ENCODE results near the gene TXNRD1. TPM values are rescaled to one million over a fixed set of nuclear protein-coding genes. Genes with fewer than 3 reads are reported as not detected.

TXNRD1 gene
- total RNA-seq, 1 experiment from 2014 or later: 72.8 TPM

DNA sequence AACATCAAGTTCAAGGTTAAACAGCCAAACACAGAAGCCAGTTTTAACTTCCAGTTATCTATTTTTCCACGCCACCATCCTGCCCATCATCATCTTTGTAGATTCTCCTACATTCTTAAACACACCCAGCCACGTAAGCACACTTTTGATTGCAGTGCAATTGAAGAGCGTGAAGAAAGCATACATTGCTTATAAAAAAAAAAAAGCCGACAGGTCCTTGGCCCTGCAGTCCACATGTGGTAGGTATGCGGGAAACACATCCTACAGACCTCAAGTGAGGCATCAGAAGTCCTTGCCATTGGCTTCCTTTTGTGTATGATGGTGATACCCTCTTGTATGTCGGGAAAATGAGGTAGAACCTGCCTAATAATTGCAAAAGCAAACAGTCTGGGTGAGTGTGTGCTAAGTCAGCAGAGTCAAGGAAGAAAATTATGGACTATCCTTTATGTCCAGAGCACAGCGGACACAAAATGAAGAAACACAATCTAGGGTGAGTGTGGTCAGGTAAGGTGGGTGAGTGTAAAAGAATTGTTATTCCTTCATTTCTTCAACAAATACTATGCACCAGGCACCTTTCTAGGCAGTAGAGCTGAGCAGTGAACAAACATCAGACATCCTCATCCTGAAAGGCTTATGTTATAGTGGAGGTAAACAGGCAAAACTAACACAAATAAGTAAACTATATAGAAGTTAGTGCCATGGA lies 139.4 kb downstream of the TXNRD1 start:
- Histone ChIP-seq H3K4me3 (no peak overlapping the region), H3K27me3 (no peaks in the 10 kb centered on the region), H3K9me3 (replicated peaks) (no peaks in the 10 kb centered on the region), H3K27ac (no peak overlapping the region), H3K36me3 (peaks cover 18% of the 10 kb centered on the region; the same call in 1 of the 2 replicates), H3K4me1 (no peaks in the 10 kb centered on the region)
- DNase-seq: no peak

DNA sequence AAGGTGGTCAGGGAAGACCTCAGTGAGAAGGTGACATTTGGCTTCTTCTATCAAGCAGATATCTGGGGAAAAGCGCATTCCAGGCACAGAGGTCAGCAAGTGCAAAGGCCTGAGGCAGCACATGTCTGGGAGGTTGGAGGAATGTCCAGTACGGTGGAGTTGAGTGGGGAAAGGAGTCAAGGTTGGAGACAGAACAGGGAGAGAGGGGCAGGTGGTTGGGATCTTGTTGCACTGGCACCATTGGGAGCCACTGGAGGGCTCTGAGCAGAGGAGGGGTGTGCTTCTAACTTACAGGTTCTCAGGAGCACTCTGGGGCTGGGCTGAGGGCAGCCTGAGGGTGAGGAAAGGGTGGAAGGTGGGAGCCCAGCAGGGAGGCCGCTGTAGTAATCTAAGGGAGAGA lies 140.1 kb downstream of the TXNRD1 start:
- Histone ChIP-seq H3K9me3 (replicated peaks) (no peaks in the 10 kb centered on the region), H3K4me1 (no peaks in the 10 kb centered on the region), H3K27me3 (no peaks in the 10 kb centered on the region), H3K4me3 (no peak overlapping the region), H3K36me3 (peaks cover 12% of the 10 kb centered on the region; the same call in 1 of the 2 replicates), H3K27ac (no peak overlapping the region)
- no peak for DNase-seq

DNA sequence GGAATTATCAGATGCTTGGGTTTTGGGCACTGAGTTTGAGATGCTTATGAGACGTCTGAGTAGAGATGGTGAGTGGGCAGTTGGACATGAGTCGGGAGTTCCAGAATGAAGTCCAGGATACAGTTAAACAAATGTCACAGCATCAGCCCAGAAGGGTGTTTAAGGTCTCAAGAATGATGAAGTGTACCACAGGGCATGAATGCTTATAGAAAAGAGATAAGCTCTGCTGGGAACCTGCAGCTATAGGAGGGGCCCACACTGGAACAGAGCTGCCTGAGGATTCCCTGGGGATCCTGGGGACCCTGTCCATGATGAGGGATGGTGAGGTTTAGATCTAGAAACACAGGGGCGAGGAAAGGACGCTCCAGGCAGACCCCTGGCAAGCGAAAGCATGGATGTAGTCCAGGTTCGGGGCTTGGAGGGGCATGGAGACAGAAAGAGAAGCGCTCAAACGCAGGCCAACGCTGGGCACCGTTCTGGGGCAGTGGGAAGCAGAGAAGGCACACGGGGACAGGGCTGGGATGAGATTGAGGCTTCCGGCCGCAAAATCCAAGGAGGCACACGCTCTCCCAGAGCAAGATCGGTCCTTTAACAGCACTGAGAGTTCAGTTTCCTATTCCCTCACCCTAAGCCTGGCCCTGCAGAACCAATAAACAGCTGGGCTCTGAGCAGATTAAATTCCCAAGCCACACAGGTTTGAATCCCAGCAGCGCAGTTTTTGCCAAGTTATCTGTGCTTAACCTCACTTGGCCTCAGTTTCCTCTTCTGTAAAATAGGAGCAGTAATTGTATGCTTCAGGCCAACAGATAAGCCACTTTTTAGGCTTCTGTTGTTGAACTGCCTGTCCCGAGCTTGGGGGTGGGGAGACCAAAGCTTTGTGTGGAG lies 140.9 kb downstream of the TXNRD1 start:
- H3K4me3 ChIP-seq: no peak overlapping the region
- no peaks in the 10 kb centered on the region for H3K4me1 ChIP-seq
- H3K27me3 ChIP-seq: no peaks in the 10 kb centered on the region
- H3K36me3 ChIP-seq: peaks cover 11% of the 10 kb centered on the region; the same call in 1 of the 2 replicates
- H3K9me3 ChIP-seq (replicated peaks): no peaks in the 10 kb centered on the region
- H3K27ac ChIP-seq: no peak overlapping the region
- DNase-seq: no peak

DNA sequence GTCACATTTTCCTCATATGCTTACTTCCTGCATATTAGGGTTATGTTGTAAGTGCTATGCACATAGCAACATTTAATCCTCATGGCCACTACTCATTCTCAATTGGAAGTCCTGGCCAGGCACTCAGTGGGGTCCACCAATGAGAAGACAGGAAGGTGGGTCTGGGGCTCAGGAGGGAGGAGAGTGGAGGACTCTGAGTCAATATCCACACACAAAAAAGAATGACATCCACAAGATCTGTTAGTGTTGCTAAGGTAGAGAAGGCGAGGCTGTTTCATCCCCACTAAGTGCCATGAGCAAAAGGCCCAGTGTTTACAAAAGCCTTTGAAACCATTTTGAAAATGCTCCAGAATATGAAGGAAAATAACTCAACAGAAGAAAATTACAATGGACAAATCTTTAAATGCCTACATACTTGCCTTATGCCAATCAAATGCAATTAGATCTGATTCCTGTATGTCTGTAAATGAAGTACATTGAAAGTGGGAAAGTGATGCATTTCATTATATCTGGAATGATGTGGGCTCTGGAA lies 141.9 kb downstream of the TXNRD1 start:
- no peaks in the 10 kb centered on the region for H3K9me3 ChIP-seq (replicated peaks)
- no peak for DNase-seq
- no peaks in the 10 kb centered on the region for H3K27me3 ChIP-seq
- H3K4me3 ChIP-seq: no peak overlapping the region
- peaks cover 11% of the 10 kb centered on the region; the same call in 1 of the 2 replicates for H3K36me3 ChIP-seq
- no peak overlapping the region for H3K27ac ChIP-seq
- H3K4me1 ChIP-seq: no peaks in the 10 kb centered on the region

DNA sequence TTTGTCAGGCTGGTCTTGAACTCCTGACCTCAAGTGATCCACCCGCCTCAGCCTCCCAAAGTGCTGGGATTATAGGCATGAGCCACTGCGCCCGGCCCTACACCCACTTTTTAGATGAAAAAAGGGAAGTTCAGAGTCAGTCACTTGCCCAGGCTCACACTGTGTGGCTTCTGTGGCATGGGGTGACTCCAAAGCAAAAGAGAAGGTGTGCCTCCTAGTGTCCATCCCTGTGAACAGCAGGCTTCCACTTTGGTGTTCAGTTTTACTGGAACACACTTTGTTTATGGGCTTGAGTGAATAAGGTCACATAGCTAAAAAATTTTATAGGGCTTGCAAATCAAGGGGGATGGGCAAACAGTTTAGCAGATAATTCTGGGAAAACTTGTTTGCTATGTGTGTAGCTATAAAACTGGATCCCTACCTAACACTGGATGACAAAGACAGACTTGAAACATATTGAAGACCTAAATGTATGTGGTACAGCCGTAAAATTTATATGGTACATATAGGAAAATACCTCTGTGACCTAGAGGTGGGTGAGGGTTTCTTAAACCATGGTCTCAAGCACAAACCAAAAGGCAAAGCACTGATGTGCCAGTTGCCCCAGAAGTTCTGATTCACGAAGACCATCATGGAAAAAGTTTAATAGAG lies 142.9 kb downstream of the TXNRD1 start:
- Histone ChIP-seq H3K27me3 (no peaks in the 10 kb centered on the region), H3K4me3 (no peak overlapping the region)
- peak; percentile 46 to 73 for DNase-seq

DNA sequence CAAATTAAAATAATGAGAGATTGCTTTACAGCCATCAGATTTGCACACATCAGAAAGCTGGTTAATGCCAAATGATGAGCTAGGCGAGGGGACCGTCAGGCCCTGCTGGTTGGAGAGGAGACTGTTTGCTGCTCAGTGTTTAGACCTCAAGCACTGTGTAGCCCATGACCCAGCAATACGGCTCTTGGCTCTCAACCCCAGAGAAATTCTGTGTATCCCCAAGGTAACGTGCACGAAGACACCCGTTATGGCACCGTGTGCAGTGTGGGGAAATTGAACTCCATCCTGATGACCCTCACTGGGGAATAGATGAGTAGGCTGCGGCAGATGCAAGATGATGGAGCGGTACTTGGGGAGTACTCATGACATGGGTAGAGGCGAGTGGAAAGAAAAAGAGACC lies 143.6 kb downstream of the TXNRD1 start:
- H3K36me3 ChIP-seq: no peaks in the 10 kb centered on the region

More for the DNA sequence above, 142.9 kb downstream of the TXNRD1 start:
- H3K9me3 ChIP-seq (replicated peaks): no peaks in the 10 kb centered on the region
- H3K27ac ChIP-seq: no peak overlapping the region
- no peaks in the 10 kb centered on the region for H3K4me1 ChIP-seq
- H3K36me3 ChIP-seq: peaks cover 5% of the 10 kb centered on the region; the same call in 1 of the 2 replicates

DNA sequence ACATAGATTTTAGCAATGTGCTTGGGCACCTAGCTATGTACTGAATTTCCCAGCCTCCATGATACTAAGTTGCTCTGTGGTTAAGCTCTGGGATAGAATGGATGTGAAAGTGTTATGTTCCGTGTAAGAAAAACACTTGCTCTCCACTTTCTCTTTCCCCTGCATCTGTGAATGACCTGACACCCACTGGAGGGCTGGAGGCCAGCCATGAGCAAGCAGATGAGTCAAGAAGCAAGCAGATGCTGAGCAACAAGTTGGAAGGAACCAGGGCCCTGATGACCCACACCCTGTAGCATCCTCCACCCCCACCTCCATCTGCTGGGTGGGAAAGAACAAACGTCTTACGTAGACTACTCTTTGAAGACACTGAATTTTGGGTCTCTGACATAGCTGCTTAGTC lies 144.6 kb downstream of the TXNRD1 start:
- no peaks in the 10 kb centered on the region for H3K36me3 ChIP-seq
- H3K9me3 ChIP-seq (replicated peaks): no peaks in the 10 kb centered on the region
- H3K27ac ChIP-seq: no peak overlapping the region
- H3K4me1 ChIP-seq: no peaks in the 10 kb centered on the region
- DNase-seq: no peak
- H3K27me3 ChIP-seq: no peaks in the 10 kb centered on the region
- no peak overlapping the region for H3K4me3 ChIP-seq

More for the DNA sequence above, 143.6 kb downstream of the TXNRD1 start:
- Histone ChIP-seq H3K27me3 (no peaks in the 10 kb centered on the region), H3K4me1 (no peaks in the 10 kb centered on the region), H3K9me3 (replicated peaks) (no peaks in the 10 kb centered on the region), H3K4me3 (no peak overlapping the region), H3K27ac (no peak overlapping the region)
- no peak for DNase-seq

DNA sequence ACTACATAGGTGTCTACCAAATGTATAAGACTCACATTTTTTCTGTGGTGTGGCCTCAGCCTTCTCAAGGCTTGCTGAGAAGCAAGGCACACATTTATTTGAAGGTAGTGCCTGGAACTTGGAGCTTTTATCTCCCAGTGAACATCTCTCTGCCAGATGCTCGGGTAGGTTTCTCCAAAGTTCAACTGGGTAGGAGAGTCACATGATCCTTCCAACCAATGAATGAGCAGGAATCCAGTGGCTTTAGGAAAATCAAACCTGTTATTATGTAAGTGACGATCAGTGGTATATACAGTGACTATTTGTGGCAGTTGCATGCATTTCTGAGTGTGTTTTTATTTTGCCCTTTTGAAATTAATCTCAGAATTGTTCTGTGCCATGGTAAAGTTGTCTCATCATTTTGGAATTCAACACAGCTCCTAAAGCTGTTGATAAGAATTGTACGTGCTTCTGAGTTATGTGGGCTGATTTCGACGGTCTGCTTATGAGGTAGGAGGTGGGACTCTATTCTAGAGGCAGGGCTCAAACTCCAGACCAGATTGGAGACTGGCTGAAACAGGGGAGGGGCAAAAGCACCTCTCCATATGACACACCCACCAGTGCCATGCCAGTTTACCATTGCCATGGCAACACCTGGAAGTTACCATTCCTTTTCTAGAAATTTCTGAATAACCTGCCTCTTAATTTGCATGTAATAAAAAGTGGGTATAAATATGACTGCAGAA lies 145.6 kb downstream of the TXNRD1 start:
- DNase-seq: no peak
- Histone ChIP-seq H3K27me3 (no peaks in the 10 kb centered on the region), H3K9me3 (replicated peaks) (no peaks in the 10 kb centered on the region), H3K4me1 (no peaks in the 10 kb centered on the region), H3K27ac (no peak overlapping the region), H3K4me3 (no peak overlapping the region), H3K36me3 (no peaks in the 10 kb centered on the region)

DNA sequence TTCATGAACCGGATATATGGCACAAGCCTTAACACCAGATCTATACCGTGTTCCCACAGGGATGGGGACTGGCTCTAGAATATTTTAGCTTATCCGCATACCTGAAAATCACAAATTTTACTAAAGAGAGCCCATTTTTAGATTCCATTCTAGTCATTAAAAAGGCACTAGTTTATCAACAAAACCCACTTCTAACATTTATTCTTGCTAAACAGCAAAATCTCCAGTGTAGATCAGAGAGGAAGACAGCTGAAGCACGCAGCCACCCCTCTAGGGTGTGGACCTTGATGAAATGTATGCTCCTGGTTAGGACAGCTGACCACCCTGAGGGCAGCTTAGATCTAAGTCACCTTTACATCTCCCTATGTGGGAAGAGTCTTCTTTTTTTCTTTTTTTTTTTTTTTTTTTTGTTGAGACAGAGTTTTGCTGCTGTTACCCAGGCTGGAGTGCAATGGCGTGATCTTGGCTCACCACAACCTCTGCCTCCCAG lies 150.4 kb downstream of the TXNRD1 start:
- Histone ChIP-seq H3K27ac (no peak overlapping the region), H3K27me3 (no peaks in the 10 kb centered on the region), H3K4me3 (no peak overlapping the region), H3K36me3 (no peaks in the 10 kb centered on the region), H3K9me3 (replicated peaks) (peaks cover 6% of the 10 kb centered on the region; the same call in 1 of the 2 replicates), H3K4me1 (0 out of 2 replicates have a peak, but pooled peaks cover 1% of the 10 kb centered on the region)
- DNase-seq: peak in 1 of 2 experiments; percentile 21

DNA sequence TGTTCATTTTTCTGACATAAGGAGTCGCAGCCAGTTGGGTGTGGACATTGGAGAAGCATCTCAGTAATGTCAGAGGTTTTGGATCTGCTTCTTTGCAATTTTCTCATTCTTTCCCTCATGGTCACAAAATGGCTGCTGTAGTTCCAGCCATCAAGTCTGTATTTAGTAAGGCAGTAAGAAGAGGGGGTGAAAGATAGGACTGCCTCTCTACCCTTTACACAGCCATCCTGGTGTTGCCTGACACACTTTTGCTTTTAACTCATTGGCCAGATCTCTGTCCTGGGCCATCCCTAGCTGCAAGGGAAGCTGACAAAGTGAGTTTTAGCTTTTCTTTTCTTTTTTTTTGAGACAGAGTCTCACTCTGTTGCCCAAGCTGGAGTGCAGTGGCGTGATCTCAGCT lies 154.1 kb downstream of the TXNRD1 start:
- Histone ChIP-seq H3K36me3 (no peaks in the 10 kb centered on the region), H3K4me3 (no peak overlapping the region), H3K27ac (no peak overlapping the region), H3K27me3 (no peaks in the 10 kb centered on the region), H3K4me1 (0 out of 2 replicates have a peak, but pooled peaks cover 4% of the 10 kb centered on the region), H3K9me3 (replicated peaks) (peaks cover 6% of the 10 kb centered on the region; the same call in 1 of the 2 replicates)
- DNase-seq: no peak

DNA sequence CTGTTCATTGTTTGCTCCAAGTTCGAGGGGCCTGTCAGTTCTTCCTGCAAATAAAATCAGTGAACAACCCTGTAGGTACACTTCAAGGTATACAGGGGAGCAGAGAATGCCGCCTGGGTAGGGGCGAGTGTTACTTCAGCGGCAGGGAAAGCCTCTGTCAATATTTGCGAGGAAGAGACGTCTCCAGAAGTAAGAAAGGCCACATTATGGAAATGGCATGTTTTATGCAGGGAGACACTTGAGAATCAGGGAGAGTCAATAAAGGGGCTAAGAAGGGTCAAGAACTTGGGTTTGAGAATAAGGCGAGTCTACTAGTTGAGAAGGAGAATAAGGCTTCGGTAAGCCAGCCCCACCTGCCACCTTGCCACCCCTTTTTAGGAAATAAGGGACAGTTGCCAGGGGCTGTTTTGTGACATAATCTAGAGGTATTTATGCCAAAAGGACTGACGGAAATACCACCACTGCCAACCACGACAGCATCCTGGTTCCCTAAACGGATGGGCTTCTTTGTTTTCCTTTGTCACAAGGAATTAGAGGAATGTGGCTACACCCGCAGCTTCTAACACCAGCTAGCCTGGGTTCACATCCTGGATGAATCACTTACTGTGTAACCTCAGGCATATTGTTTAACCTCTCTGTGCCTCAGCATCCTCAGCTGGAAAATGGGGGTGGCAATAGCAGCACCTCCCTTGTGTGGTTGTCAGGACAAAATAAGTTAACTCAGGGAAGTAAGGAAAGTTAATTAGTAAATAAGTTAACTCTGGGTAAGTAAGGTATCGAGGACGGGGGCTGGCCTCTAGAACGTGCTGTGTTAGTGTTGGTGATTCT lies 155.7 kb downstream of the TXNRD1 start:
- Histone ChIP-seq H3K4me1 (0 out of 2 replicates have a peak, but pooled peaks cover 4% of the 10 kb centered on the region), H3K27ac (no peak overlapping the region), H3K9me3 (replicated peaks) (peaks cover 6% of the 10 kb centered on the region; the same call in 1 of the 2 replicates), H3K36me3 (no peaks in the 10 kb centered on the region), H3K4me3 (no peak overlapping the region), H3K27me3 (no peaks in the 10 kb centered on the region)
- peak; percentile 10 to 28 for DNase-seq

DNA sequence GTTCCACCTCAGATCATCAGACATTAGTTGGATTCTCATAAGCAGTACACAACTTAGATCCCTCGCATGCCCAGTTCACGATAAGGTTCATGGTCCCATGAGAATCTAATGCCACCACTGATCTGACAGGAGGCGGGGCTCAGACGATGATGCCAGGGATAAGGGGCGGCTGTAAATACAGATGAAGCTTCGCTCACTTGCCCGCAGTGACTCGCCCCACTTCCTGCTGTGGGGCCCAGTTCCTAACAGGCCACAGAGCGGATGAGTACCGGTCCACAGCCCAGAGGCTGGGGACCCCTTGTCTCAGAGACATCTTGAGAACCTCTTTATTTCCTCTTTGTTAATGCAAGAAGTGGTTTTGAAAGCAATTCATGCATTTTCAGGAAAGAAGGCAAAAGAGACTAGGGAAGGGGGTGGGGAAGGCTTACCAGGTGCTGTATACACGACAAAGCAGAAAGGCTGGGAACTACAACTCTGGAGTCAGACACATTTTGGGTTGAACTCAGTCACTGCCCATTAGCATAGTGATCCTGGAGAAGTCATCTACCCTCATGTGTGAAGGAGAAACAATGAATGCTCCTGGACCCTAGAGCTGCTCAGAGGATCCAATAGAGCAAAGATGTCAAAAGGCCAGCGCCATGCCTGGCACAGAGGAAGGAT lies 156.6 kb downstream of the TXNRD1 start:
- H3K4me3 ChIP-seq: no peak overlapping the region
- 0 out of 2 replicates have a peak, but pooled peaks cover 4% of the 10 kb centered on the region for H3K4me1 ChIP-seq
- peaks cover 6% of the 10 kb centered on the region; the same call in 1 of the 2 replicates for H3K9me3 ChIP-seq (replicated peaks)
- no peaks in the 10 kb centered on the region for H3K36me3 ChIP-seq
- no peak overlapping the region for H3K27ac ChIP-seq
- DNase-seq: no peak
- H3K27me3 ChIP-seq: no peaks in the 10 kb centered on the region
